GM06990 (cell line): Measurements from ENCODE around the gene PPM1M.

ENCODE experiments used
- DNase-seq: peaks from one replicate; pipeline ENCODE4 v3.0.0-alpha.2; 2011; ENCODE audit not compliant: insufficient read length; ENCODE audit errors: extremely low read depth
- H3K27me3 ChIP-seq: replicated peaks from 2 replicates; pipeline ENCODE4 v1.6.0; 2011; ENCODE audit warnings: low read length; ENCODE audit not compliant: control insufficient read depth, insufficient read depth
- H3K36me3 ChIP-seq: 2 replicates; pipeline ENCODE4 v1.5.1; 2011; ENCODE audit warnings: low read length; ENCODE audit not compliant: control insufficient read depth, insufficient read depth
- H3K4me3 ChIP-seq: replicated peaks from 2 replicates; pipeline ENCODE4 v1.5.1; 2011; ENCODE audit warnings: low read depth, mild to moderate bottlenecking, control low read depth, low read length
- TF ChIP-seq, protein P1 (sequence below): IDR thresholded peaks from 2 replicates; pipeline ENCODE4 v1.5.1; 2011; ENCODE audit warnings: low read length, control low read depth, mild to moderate bottlenecking, inconsistent platforms; ENCODE audit not compliant: insufficient read depth, poor library complexity, severe bottlenecking

The PPM1M gene

GRCh38 chr3:52290596-52291507 lies 45.3 kb downstream of the PPM1M start:
- no peak for DNase-seq

DNA sequence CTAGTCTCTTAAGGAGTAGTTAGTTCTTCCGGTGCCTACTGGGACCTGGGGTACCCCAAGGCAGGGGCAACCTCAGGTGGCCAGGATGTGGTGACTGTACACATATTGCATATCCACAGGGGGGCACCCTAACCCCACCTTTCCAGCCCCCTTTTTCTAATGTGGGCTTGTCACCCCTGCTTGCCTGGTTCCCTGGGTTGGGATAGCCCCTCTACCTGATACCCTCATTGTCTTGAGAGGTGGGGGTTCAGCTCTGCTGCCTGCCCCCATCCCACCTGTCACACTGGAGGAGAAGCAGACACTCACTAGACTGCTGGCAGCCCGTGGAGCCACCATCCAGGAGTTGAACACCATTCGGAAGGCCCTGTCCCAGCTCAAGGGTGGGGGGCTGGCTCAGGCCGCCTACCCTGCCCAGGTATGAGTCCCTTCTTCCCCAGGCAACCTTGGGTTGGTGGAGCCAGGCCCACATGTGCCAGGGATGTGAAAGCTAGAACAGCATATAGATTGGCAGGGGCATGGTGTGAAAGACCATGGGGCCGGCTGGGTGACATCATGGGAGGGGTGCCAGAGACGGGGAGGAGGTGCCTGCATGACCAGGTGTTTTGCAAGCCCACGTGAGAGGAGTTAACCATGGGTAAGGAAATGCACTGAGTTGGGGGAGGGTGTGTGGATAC lies 46.1 kb downstream of the PPM1M start:
- no peaks in the 10 kb centered on the region for H3K27me3 ChIP-seq
- no peak overlapping the region for H3K4me3 ChIP-seq
- TF ChIP-seq, protein P1, sequence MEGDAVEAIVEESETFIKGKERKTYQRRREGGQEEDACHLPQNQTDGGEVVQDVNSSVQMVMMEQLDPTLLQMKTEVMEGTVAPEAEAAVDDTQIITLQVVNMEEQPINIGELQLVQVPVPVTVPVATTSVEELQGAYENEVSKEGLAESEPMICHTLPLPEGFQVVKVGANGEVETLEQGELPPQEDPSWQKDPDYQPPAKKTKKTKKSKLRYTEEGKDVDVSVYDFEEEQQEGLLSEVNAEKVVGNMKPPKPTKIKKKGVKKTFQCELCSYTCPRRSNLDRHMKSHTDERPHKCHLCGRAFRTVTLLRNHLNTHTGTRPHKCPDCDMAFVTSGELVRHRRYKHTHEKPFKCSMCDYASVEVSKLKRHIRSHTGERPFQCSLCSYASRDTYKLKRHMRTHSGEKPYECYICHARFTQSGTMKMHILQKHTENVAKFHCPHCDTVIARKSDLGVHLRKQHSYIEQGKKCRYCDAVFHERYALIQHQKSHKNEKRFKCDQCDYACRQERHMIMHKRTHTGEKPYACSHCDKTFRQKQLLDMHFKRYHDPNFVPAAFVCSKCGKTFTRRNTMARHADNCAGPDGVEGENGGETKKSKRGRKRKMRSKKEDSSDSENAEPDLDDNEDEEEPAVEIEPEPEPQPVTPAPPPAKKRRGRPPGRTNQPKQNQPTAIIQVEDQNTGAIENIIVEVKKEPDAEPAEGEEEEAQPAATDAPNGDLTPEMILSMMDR = peak; percentile 58
- DNase-seq = no peak
- peaks cover 25% of the 10 kb centered on the region for H3K36me3 ChIP-seq

More at GRCh38 chr3:52290596-52291507, 45.3 kb downstream of the PPM1M start:
- TF ChIP-seq, protein P1 = no peak
- Histone ChIP-seq H3K4me3 (no peak overlapping the region), H3K27me3 (no peaks in the 10 kb centered on the region), H3K36me3 (peaks cover 25% of the 10 kb centered on the region)

DNA sequence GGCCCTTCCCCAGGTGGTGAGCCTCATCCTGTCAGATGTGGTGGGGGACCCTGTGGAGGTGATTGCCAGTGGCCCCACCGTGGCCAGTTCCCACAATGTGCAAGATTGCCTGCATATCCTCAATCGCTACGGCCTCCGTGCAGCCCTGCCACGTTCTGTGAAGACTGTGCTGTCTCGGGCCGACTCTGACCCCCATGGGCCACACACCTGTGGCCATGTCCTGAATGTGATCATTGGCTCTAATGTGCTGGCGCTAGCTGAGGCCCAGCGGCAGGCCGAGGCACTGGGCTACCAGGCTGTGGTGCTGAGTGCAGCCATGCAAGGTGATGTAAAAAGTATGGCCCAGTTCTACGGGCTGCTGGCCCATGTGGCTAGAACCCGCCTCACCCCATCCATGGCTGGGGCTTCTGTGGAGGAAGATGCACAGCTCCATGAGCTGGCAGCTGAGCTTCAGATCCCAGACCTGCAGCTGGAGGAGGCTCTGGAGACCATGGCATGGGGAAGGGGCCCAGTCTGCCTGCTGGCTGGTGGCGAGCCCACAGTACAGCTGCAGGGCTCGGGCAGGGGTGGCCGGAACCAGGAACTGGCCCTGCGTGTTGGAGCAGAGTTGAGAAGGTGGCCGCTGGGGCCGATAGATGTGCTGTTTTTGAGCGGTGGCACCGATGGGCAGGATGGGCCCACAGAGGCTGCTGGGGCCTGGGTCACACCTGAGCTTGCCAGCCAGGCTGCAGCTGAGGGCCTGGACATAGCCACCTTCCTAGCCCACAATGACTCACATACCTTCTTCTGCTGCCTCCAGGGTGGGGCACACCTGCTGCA lies 46.9 kb downstream of the PPM1M start:
- H3K4me3 ChIP-seq = no peak overlapping the region
- TF ChIP-seq, protein P1 = no peak
- no peak for DNase-seq
- no peaks in the 10 kb centered on the region for H3K27me3 ChIP-seq
- peaks cover 25% of the 10 kb centered on the region for H3K36me3 ChIP-seq

DNA sequence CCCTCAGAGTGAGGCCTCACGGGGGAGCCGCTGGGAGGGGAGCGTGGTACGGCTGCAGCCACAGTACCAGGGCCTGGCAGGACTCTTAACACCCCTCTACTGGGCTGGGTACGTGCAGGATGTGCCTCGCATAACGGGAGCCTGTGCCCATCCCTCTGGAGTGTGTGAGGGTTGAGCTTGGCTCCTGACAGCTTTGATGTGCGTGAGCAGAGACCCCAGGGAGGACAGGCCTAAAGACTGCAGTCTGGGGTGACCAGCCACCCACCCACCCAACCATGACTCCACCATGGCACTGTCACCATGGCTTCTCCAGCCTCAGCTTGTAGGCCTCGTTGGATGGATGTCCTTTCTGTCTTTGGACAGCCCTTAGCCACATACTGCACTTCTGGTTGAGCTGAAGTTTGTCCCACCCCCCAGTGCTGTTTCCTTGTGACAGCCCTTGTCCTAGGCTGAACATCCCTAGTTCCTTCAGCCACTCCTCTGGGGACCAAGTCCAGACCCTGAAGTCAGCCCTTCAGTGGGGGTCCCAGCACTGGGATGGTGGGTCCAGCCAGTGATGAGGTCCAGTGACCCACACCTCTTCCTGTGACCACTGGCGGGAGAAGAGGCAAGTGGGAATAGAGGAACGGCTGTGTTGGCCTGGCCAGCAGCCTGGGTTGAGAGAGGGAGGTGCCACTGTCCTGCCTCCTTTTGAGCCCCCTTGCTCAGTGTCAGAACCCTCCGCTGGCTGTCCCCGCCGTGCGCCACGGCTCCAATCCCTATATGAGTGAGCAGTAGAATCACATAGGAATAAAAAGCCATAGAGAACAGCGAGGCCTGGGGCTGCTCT lies 48.1 kb downstream of the PPM1M start:
- Histone ChIP-seq H3K4me3 (no peak overlapping the region), H3K36me3 (peaks cover 25% of the 10 kb centered on the region), H3K27me3 (no peaks in the 10 kb centered on the region)
- no peak for DNase-seq
- TF ChIP-seq, protein P1 = no peak
